Measurements from ENCODE around the gene MAPRE2. TPM values are rescaled to one million over a fixed set of nuclear protein-coding genes. Genes with fewer than 3 reads are reported as not detected.

MAPRE2 gene
- total RNA-seq, 1 experiment from 2014 or later, result 29.4 TPM

DNA sequence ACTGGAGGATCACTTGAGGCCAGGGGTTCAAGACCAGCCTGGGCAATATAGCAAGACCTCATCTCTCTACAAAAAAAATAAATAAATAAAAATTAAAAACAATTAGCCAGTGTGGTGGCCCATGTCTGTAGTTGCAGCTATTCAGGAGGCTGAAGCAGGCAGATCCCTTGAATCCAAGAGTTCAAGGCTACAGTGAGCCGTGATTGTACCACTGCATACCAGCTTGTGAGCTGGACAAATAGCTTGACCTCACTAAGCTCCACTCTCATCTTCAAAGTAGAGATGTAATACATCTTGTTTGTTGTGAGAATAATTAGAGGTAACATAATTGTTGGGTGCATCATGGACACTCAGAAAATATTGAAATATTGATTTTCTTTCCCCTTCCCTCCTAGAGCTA lies 31.1 kb upstream of the MAPRE2 start:
- no CpG with 5 or more reads among the region's 1 CpG for WGBS (ENCODE audit: extremely low coverage, insufficient read length, low lambda C conversion rate)
- TF ChIP-seq, protein P1, sequence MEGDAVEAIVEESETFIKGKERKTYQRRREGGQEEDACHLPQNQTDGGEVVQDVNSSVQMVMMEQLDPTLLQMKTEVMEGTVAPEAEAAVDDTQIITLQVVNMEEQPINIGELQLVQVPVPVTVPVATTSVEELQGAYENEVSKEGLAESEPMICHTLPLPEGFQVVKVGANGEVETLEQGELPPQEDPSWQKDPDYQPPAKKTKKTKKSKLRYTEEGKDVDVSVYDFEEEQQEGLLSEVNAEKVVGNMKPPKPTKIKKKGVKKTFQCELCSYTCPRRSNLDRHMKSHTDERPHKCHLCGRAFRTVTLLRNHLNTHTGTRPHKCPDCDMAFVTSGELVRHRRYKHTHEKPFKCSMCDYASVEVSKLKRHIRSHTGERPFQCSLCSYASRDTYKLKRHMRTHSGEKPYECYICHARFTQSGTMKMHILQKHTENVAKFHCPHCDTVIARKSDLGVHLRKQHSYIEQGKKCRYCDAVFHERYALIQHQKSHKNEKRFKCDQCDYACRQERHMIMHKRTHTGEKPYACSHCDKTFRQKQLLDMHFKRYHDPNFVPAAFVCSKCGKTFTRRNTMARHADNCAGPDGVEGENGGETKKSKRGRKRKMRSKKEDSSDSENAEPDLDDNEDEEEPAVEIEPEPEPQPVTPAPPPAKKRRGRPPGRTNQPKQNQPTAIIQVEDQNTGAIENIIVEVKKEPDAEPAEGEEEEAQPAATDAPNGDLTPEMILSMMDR (conservative IDR thresholded peaks at IDR 0.05), result no peak
- no peak overlapping the region for H2BK5ac ChIP-seq (ENCODE audit: insufficient read length, low read length)
- no peak overlapping the region for H3K23ac ChIP-seq (ENCODE audit: insufficient read length, low read depth, low read length)
- no peaks in the 10 kb centered on the region for H3K27me3 ChIP-seq (ENCODE audit: insufficient read depth, low read length)
- no peak overlapping the region for H4K5ac ChIP-seq (ENCODE audit: insufficient read length, low read depth, low read length)
- no peak overlapping the region for H2AK5ac ChIP-seq (ENCODE audit: insufficient read length, low read length)
- no peak overlapping the region for H2BK20ac ChIP-seq (ENCODE audit: low read depth, low read length, poor library complexity, severe bottlenecking)
- Mint-ChIP-seq H3K27ac (no peak overlapping the region), H3K27me3 (ENCODE audit: low read depth) (no peaks in the 10 kb centered on the region), H3K4me1 (peaks cover 0 to 2% of the 10 kb centered on the region in 2 experiments; a peak in 1 of 4 replicates), H3K4me3 (no peak overlapping the region), H3K9me3 (no peaks in the 10 kb centered on the region), H3K36me3 (ENCODE audit: insufficient read depth in 1 of 3, low read depth in 3 of 3) (no peaks in the 10 kb centered on the region)
- no peak overlapping the region for H3K56ac ChIP-seq (ENCODE audit: insufficient read length, low read depth, low read length)
- no peak overlapping the region for H3K4ac ChIP-seq (ENCODE audit: low read depth, low read length)
- no peak overlapping the region for H2BK15ac ChIP-seq (ENCODE audit: low read depth, low read length)
- no peak overlapping the region for H3K4me2 ChIP-seq (ENCODE audit: insufficient read depth, insufficient read length, low read length)
- no peaks in the 10 kb centered on the region for H3K4me1 ChIP-seq (ENCODE audit: insufficient read depth, low read length)
- no peak overlapping the region for H3K18ac ChIP-seq (ENCODE audit: insufficient read length, low read depth, low read length)
- H3K79me2 ChIP-seq (ENCODE audit: insufficient read depth, low read length), result no peaks in the 10 kb centered on the region
- H3T11ph ChIP-seq (ENCODE audit: low read length), result no peak overlapping the region
- no peak overlapping the region for H4K91ac ChIP-seq (ENCODE audit: insufficient read length, low read depth, low read length)
- no peaks in the 10 kb centered on the region for H4K20me1 ChIP-seq (ENCODE audit: control insufficient read depth, insufficient read depth, insufficient read length)
- H3K27ac ChIP-seq (ENCODE audit: insufficient read length, low read depth, low read length), result no peak overlapping the region
- no peak overlapping the region for H2BK120ac ChIP-seq (ENCODE audit: low read depth, low read length, poor library complexity, severe bottlenecking)
- H3K23me2 ChIP-seq (ENCODE audit: insufficient read length, low read depth, low read length, poor library complexity, severe bottlenecking), result no peaks in the 10 kb centered on the region
- no peak overlapping the region for H4K8ac ChIP-seq (replicated peaks; ENCODE audit: insufficient read length, low read depth, low read length)
- no peak overlapping the region for H3K9ac ChIP-seq (ENCODE audit: extremely low read depth, insufficient read length, low read length)
- H3K14ac ChIP-seq (ENCODE audit: insufficient read depth, low read length), result no peak overlapping the region
- DNase-seq, result no peak
- no peak overlapping the region for H2BK12ac ChIP-seq (ENCODE audit: insufficient read length, low read depth, low read length)
- H3K79me1 ChIP-seq (ENCODE audit: insufficient read depth, low read depth, low read length, poor library complexity, severe bottlenecking), result no peaks in the 10 kb centered on the region
- no peak overlapping the region for H2AFZ ChIP-seq (ENCODE audit: low read length)
- no peaks in the 10 kb centered on the region for H3K9me3 ChIP-seq (ENCODE audit: control insufficient read depth, low read depth, low read length)

Data from H9 (cell line).